Activated naive CD4-positive, alpha-beta T cell treated with anti-CD3 and anti-CD28 coated beads, Interleukin-2, amount 50 U/mL, for 24 hours (primary cell): ENCODE results near the gene CACNA1E.
A peak's percentile ranks its signal among the peaks of the same experiment; 100 is the strongest.

Experiments
- H3K27ac Mint-ChIP-seq: one replicate; pipeline ENCODE4 v1.8.0; 2021; ENCODE audit warnings: mild to moderate bottlenecking, mixed read lengths
- H3K27me3 Mint-ChIP-seq: one replicate; pipeline ENCODE4 v1.8.0; 2021; ENCODE audit warnings: mixed read lengths
- H3K36me3 Mint-ChIP-seq: one replicate; pipeline ENCODE4 v1.8.0; 2021; ENCODE audit warnings: mixed read lengths
- H3K4me1 Mint-ChIP-seq: one replicate; pipeline ENCODE4 v1.8.0; 2021; ENCODE audit warnings: mixed read lengths
- H3K4me3 Mint-ChIP-seq: one replicate; pipeline ENCODE4 v1.8.0; 2021; ENCODE audit warnings: mild to moderate bottlenecking, mixed read lengths
- H3K9me3 Mint-ChIP-seq: one replicate; pipeline ENCODE4 v1.8.0; 2021; ENCODE audit warnings: mixed read lengths

CACNA1E gene

DNA sequence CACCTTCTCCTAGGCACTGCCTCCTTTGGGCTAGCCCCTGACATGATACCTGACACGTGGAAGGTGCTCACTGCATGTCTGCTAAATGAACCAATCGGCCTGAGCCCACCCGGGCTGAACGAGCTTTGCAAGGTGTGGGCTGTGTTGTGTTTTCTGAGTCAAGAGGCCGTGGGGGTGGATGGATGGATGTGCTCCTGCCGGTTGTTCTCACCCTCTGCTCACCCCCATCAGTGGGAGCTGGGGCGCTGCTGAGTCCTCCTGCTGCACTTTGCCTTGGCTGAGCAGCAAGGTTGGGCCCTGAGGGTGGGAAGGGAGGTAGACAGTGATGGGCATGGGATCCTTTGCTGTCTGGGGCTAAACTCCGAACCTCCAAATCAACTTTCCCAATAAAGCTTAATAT lies 6.7 kb upstream of the CACNA1E start:
- H3K4me3 Mint-ChIP-seq: no peak overlapping the region
- H3K27ac Mint-ChIP-seq: no peak overlapping the region
- H3K9me3 Mint-ChIP-seq: no peaks in the 10 kb centered on the region
- no peaks in the 10 kb centered on the region for H3K36me3 Mint-ChIP-seq
- no peaks in the 10 kb centered on the region for H3K4me1 Mint-ChIP-seq
- H3K27me3 Mint-ChIP-seq: peaks cover 6% of the 10 kb centered on the region

- Mint-ChIP-seq H3K4me3 (no peak overlapping the region), H3K27ac (no peak overlapping the region), H3K27me3 (peaks cover 9% of the 10 kb centered on the region), H3K4me1 (peaks cover 6% of the 10 kb centered on the region), H3K36me3 (no peaks in the 10 kb centered on the region), H3K9me3 (no peaks in the 10 kb centered on the region)
These were observed 5.0 kb upstream of the CACNA1E start for GRCh38 chr1:181478306-181478705.

- no peak overlapping the region for H3K4me3 Mint-ChIP-seq
- H3K36me3 Mint-ChIP-seq: no peaks in the 10 kb centered on the region
- peaks cover 16% of the 10 kb centered on the region for H3K4me1 Mint-ChIP-seq
- peaks cover 15% of the 10 kb centered on the region for H3K27me3 Mint-ChIP-seq
- H3K9me3 Mint-ChIP-seq: no peaks in the 10 kb centered on the region
- H3K27ac Mint-ChIP-seq: no peak overlapping the region
These were observed 4.1 kb upstream of the CACNA1E start for GRCh38 chr1:181479137-181479745.

DNA sequence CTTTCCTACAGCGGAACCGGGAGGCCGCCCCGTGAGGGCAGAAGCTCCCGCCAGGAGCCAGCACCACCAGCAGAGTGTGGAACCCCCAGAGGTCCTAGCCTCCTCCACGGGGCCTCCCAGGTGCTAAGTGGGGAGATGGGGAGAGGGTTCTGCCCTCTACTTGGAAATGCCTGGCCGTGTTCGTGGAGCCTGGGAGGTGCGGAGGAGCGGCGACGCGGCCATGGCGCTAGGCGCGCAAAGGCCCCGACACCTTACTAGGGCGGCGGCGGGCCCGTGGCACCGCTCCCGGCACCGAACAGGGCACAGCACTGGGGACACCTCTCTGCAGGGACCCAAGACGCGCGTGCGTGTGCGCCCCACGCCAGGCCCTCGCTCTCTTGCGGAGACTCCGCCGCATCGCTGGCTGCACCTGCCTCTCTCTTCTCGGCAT lies 1.3 kb upstream of the CACNA1E start:
- no peaks in the 10 kb centered on the region for H3K9me3 Mint-ChIP-seq
- H3K27me3 Mint-ChIP-seq: peaks cover 40% of the 10 kb centered on the region
- no peak overlapping the region for H3K4me3 Mint-ChIP-seq
- no peak overlapping the region for H3K27ac Mint-ChIP-seq
- H3K36me3 Mint-ChIP-seq: no peaks in the 10 kb centered on the region
- peaks cover 25% of the 10 kb centered on the region for H3K4me1 Mint-ChIP-seq

- H3K27ac Mint-ChIP-seq: no peak overlapping the region
- no peaks in the 10 kb centered on the region for H3K36me3 Mint-ChIP-seq
- H3K9me3 Mint-ChIP-seq: no peaks in the 10 kb centered on the region
- H3K4me1 Mint-ChIP-seq: peaks cover 25% of the 10 kb centered on the region
- H3K27me3 Mint-ChIP-seq: peaks cover 43% of the 10 kb centered on the region
- H3K4me3 Mint-ChIP-seq: no peak overlapping the region
These were observed 614 bp upstream of the CACNA1E start for GRCh38 chr1:181482521-181483284.

- Mint-ChIP-seq H3K9me3 (no peaks in the 10 kb centered on the region), H3K36me3 (no peaks in the 10 kb centered on the region), H3K4me1 (peaks cover 25% of the 10 kb centered on the region), H3K27me3 (peaks cover 61% of the 10 kb centered on the region), H3K4me3 (no peak overlapping the region), H3K27ac (no peak overlapping the region)
These were observed 1.5 kb downstream of the CACNA1E start for GRCh38 chr1:181484821-181485220.

DNA sequence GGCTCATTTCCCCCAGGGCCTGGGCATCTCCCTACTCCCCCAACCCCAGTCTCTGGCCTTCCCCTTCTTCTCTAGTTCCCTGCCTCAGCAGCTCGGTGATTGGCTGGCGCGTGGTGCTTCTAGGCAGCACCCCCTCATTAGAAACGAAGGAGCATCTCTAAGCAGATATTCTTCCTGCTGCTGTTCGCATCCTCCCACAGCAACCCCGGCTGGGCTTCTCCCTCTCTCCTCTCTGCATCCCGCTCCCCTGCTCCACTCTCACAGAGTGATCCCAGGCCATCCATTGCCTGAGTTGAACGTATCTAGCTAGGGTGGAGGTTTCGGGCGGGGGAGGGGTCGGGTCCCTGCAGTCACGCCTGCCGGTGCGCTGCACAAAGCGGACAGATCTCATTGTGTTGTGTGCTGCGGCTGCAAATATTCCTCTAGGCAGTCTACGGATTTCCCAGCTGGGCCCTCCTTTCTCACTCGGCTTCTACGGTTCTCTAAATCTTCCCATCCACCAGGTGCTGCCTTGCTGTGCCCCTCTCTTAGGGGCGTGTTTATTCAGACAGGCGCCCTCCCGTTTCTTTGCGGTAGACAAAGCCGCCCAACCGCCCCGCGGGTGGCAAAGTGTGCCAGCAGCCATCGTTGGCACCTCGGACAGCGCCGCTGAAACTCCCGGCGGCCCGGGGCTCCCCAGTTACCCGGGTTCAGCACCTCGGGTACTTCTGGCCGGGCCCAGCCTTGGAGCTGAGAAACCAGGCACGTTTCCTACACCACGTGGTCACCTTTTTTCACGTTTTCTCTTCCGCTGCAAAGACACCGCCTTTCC lies 2.2 kb downstream of the CACNA1E start:
- peaks cover 64% of the 10 kb centered on the region for H3K27me3 Mint-ChIP-seq
- H3K4me3 Mint-ChIP-seq: peak overlapping the region; percentile 47
- H3K36me3 Mint-ChIP-seq: no peaks in the 10 kb centered on the region

GRCh38 chr1:181486098-181486420 lies 2.7 kb downstream of the CACNA1E start:
- H3K36me3 Mint-ChIP-seq: no peaks in the 10 kb centered on the region
- peaks cover 66% of the 10 kb centered on the region for H3K27me3 Mint-ChIP-seq
- H3K27ac Mint-ChIP-seq: no peak overlapping the region
- H3K4me1 Mint-ChIP-seq: peaks cover 25% of the 10 kb centered on the region
- H3K9me3 Mint-ChIP-seq: no peaks in the 10 kb centered on the region
- H3K4me3 Mint-ChIP-seq: peak overlapping the region; percentile 47

More for the DNA sequence above, 2.2 kb downstream of the CACNA1E start:
- no peak overlapping the region for H3K27ac Mint-ChIP-seq
- H3K4me1 Mint-ChIP-seq: peaks cover 25% of the 10 kb centered on the region
- no peaks in the 10 kb centered on the region for H3K9me3 Mint-ChIP-seq

- Mint-ChIP-seq H3K27me3 (peaks cover 69% of the 10 kb centered on the region), H3K4me3 (no peak overlapping the region), H3K36me3 (no peaks in the 10 kb centered on the region), H3K9me3 (no peaks in the 10 kb centered on the region), H3K27ac (no peak overlapping the region), H3K4me1 (peaks cover 13% of the 10 kb centered on the region)
These were observed 5.5 kb downstream of the CACNA1E start for GRCh38 chr1:181488866-181489265.

DNA sequence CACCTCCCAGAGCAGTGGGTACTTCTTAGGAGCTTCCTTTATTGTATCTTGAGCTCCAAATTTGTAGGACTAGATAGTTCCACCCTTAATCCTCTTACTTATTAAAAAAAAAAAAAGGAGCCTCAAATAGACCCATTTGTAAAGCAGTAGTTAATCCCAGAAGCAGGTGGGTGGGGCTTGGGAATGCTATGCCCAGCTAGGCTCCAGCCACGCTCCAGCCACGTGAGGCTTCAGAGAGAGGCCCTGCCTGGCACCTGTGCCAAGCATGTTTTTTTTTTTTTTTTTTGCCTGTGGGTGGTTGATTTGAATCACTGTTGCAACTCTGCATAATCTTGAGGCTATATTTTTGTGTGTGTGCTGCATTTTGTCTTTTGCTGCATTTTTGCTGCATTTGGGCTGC lies 7.0 kb downstream of the CACNA1E start:
- Mint-ChIP-seq H3K9me3 (no peaks in the 10 kb centered on the region), H3K27me3 (peaks cover 56% of the 10 kb centered on the region), H3K4me3 (no peak overlapping the region), H3K4me1 (peaks cover 7% of the 10 kb centered on the region), H3K36me3 (no peaks in the 10 kb centered on the region), H3K27ac (no peak overlapping the region)

- Mint-ChIP-seq H3K27ac (no peak overlapping the region), H3K27me3 (peaks cover 50% of the 10 kb centered on the region), H3K36me3 (no peaks in the 10 kb centered on the region), H3K9me3 (no peaks in the 10 kb centered on the region), H3K4me1 (peaks cover 5% of the 10 kb centered on the region), H3K4me3 (no peak overlapping the region)
These were observed 7.7 kb downstream of the CACNA1E start for GRCh38 chr1:181490740-181491712.

- peak overlapping the region; percentile 41 for H3K27ac Mint-ChIP-seq
- H3K4me3 Mint-ChIP-seq: no peak overlapping the region
- peaks cover 34% of the 10 kb centered on the region for H3K27me3 Mint-ChIP-seq
- no peaks in the 10 kb centered on the region for H3K36me3 Mint-ChIP-seq
- H3K9me3 Mint-ChIP-seq: no peaks in the 10 kb centered on the region
- no peaks in the 10 kb centered on the region for H3K4me1 Mint-ChIP-seq
These were observed 9.8 kb downstream of the CACNA1E start for GRCh38 chr1:181493166-181493565.

DNA sequence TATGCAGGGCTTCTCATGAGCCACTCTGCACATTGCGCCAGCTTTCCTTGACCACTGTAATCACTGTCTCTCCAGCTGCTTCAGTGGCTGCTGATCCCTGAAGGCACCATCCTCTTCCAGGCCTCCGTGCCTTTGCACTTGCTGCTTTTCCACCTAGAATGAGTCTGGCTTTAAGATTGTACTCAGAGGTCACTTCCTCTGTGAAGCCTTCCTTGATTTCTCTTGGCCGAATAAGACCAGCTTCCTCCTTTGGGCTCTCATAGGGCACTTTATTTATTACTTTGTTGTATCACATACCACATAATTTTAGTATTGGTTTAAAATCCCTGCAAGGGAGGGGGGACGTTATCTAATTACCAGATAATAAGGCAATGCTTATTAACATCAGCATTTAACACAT lies 10.6 kb downstream of the CACNA1E start:
- H3K27ac Mint-ChIP-seq: no peak overlapping the region
- H3K4me3 Mint-ChIP-seq: no peak overlapping the region
- H3K27me3 Mint-ChIP-seq: peaks cover 29% of the 10 kb centered on the region
- no peaks in the 10 kb centered on the region for H3K36me3 Mint-ChIP-seq
- H3K9me3 Mint-ChIP-seq: no peaks in the 10 kb centered on the region
- H3K4me1 Mint-ChIP-seq: no peaks in the 10 kb centered on the region

DNA sequence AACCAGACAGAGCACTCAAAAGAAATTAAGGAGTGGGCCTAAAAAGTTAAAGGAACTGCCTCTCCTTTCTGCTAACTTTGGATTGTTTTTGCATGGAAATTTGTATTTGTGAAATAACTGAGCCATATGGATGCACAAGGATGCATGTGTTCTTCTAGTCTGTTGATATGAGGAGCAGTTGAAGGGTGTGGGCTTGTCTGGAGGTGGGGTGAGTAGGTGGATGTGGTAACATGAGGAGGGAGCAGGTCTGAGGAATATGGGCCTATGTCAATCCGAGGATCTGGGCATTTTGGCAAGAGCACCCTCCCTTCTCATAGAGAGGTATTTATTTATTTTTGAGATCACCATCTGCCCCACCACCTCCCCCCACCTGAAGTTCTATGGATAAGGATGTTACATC lies 13.4 kb downstream of the CACNA1E start:
- Mint-ChIP-seq H3K27ac (no peak overlapping the region), H3K27me3 (peaks cover 16% of the 10 kb centered on the region), H3K4me1 (no peaks in the 10 kb centered on the region), H3K36me3 (no peaks in the 10 kb centered on the region), H3K9me3 (no peaks in the 10 kb centered on the region), H3K4me3 (no peak overlapping the region)

- Mint-ChIP-seq H3K4me3 (no peak overlapping the region), H3K27me3 (peaks cover 9% of the 10 kb centered on the region), H3K36me3 (no peaks in the 10 kb centered on the region), H3K4me1 (no peaks in the 10 kb centered on the region), H3K27ac (no peak overlapping the region), H3K9me3 (no peaks in the 10 kb centered on the region)
These were observed 14.6 kb downstream of the CACNA1E start for GRCh38 chr1:181497870-181498269.
